ENCODE results near the gene VIPR2.
"Not testable (repeated sequence)": the region's sequence is repeated elsewhere in the genome, so short reads cannot be mapped to it uniquely, and the experiment has no call there.

The VIPR2 gene

DNA sequence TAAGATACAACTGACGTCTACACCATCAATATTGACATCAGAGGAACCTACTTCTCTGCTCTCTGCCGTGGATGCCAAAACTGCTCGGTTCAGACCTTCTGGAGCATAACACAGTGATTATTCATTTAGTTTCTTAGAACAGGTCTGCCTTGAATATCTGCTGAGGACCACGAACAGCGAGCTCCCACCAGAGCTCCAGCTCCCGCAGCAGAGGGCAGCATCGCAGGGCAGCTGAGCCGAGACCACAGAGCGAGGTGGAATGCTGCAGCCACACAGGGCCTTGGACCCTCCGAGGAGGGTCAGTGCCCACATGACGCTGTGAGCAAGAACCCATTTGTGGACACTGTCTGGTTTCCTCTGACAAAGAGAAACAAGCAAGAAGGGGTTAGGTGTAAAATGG is 6.8 kb downstream of the VIPR2 start:
- DNase-seq = no peak

DNA sequence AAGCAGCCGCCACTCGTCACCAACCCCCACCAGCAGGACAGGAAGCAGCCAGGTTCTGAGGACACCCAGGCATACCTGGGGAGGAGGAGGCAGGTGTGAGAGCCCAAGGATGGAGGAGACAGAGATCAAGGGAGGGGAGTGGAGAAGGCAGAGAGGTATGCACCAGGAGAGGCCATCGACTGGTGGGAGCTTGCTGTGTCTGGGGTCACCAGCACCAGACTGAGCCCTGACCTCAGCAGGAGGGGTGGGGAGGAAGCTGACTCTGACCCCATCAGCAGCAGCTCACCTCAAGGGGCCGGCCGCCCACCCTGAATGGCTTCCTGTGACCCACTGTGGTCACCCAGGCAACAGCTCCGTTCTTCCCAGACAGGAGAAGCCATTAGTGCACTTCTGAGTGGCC is 7.8 kb downstream of the VIPR2 start:
- DNase-seq = no peak

DNA sequence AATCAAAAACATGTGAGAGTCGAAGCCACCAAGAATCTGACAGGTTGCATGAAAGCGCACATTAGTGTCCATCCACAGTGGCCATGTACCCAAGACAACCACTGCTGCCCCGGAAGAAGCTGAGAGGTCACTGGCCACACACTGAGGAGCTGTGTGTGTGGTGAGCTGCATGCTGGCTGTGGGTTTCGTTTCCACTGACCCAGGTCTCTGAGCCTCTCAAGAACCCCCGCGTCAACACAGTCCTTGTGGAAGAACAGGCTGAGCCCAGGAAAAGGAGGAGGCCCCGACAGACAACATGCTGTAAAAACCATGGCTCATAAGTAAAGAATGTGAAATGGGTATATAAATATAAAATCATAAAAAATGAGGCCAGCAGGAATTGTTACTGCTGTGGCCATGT is 8.2 kb downstream of the VIPR2 start:
- no peak for DNase-seq

DNA sequence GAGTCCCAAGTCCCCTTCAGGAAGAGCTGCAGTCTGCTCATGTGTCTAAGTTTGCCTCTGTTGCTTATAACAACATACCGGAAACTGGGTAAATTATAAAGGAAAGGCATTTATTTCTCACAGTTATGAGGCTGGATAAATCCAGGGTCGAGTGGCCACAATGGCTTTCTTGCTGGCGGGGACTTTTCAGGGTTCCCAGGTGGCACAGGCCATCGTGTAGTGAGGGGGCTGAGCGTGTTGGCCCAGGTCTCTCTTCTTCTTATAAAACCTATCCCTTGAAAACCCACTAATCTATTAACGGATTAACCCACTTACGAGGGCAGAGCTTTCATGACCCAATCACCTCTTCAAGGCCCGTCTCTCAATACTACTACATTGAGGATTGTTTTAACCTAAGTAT is 8.7 kb downstream of the VIPR2 start:
- DNase-seq = no peak

DNA sequence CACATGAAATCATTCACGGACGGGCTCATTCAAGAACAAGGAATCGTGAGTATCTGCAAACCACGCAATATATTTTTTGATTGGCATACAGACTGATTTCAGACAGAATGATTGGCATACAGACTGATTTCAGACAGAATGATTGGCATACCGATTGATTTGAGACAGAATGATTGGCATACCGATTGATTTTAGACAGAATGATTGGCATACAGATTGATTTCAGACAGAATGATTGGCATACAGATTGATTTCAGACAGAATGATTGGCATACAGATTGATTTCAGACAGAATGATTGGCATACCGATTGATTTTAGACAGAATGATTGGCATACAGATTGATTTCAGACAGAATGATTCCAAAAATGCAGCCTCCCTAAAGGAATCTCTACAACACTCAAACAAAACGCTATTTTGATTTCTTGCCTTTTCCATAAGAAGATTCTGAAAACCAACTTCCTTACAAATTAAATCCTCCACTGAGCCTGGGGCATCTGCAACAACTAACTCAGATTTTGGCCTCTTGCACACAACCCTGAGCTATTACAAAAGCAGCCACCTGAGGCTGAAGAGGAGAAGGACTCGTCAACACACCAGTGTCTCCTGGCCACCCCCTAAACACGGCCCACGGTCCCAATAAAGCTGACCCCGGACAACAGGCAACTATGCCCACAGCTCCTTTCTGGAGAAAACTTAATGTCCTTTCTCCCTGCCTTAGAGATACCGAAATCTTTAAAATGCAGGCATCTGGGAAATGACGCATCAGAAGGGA is 11.8 kb downstream of the VIPR2 start:
- DNase-seq = not testable (repeated sequence)

DNA sequence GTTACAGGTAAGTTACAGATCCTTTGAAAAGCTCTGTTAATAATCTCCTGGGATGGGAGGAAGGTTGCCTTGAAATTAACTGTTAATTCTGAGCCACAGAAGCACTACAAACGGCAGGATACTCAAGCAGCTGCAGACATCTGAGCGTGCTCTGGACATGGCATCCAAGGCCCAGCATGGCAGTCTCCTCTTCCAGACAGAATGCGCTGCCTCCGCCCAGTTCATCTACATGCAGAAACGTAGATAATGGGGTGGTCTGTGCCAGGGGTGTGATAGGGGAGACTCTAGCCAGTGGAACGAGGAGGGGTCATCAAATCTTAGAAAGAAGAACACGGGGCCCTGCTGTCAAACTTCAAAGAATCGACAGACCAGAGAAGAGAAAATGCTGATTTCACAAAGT is 13.8 kb downstream of the VIPR2 start:
- DNase-seq = no peak

DNA sequence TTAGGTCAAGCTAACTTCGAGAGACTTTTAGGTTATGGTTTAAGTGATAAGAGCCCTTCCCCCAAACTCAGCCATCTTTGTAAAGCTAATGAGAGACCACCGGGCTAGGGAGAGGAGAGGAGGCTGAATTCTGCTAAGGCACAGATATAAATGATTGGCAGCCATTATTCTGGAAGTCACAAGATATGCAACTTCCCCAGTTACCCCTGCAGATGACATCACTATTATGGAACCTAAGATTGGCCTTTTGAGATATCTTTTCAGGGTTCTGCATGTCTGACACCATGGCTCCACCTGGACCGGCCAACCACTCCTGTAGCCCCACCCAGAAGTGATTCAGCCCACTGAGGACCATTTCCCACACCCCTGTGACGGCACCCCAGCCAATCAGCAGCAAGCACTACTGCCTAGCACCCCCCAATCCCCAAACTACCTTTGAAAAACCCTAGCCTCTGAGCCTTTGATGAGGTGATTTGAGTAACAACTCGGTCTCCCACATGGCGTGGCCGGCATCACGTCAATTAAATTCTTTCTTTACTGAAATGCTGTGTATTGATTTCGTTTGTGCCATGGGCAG is 14.4 kb downstream of the VIPR2 start:
- no peak for DNase-seq

DNA sequence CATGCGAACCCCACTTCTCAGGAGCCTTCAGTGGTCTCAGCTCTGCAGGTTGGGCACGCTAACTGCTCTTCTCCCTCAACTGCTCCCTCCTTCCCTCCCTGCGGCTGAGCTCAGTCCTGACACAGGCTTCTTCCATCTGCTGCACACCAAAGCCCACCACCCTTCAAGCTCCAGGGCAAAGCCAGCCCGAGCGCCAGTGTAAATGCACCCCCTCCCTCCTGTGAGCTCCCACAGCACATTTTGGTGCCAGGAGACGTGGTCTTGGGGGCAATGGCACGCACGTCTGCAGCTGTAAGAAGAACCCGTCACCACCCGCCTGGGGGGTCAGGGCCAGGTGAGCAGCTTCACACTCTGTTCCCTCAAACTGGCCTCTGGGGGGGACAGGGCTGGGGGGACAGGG is 15.9 kb downstream of the VIPR2 start:
- DNase-seq = no peak

DNA sequence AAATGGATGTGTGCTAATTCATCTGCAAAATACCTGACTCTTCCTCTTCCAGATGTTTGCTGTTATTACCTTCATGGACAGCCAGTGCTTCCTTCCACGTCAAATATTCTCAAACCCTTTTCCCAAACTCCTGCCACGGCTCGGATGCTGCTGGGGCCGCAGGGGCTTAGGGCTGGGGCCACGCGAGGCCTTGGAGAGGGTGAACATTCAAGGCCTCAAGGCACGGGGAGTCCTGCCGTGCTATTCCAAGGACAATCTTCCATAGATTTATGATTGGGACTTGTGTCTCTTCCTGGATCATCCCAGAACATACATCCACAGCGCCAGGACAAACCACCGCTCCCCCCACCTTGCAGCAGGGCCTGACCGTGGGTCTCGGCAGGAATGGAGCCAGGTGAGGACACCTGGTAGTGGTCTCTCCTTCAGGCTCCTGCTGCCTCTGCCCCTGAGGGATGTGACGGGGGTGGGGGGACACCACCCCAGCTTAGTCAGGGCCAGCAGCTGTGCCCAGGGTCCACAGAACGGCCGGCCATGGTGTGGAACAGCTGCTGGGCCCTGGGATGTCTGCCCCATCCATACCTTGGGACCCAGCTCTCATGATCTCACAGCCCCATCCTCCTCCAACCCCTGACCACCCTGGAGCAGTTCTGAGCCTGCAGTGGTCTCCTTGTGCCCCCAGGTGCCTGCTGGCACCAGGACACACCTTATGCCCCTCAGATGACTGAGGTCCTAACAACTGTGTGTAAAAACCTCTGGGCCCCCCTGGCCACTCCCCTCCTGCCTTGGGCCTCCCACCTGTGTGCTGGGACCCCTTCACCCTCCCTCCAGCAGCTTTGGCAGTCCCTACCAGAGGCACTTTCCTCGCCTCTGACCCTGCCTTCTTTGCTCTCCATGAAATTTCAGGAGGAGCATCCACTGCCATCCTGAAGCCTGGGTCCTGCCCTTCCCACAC is 16.7 kb downstream of the VIPR2 start:
- DNase-seq = no peak

DNA sequence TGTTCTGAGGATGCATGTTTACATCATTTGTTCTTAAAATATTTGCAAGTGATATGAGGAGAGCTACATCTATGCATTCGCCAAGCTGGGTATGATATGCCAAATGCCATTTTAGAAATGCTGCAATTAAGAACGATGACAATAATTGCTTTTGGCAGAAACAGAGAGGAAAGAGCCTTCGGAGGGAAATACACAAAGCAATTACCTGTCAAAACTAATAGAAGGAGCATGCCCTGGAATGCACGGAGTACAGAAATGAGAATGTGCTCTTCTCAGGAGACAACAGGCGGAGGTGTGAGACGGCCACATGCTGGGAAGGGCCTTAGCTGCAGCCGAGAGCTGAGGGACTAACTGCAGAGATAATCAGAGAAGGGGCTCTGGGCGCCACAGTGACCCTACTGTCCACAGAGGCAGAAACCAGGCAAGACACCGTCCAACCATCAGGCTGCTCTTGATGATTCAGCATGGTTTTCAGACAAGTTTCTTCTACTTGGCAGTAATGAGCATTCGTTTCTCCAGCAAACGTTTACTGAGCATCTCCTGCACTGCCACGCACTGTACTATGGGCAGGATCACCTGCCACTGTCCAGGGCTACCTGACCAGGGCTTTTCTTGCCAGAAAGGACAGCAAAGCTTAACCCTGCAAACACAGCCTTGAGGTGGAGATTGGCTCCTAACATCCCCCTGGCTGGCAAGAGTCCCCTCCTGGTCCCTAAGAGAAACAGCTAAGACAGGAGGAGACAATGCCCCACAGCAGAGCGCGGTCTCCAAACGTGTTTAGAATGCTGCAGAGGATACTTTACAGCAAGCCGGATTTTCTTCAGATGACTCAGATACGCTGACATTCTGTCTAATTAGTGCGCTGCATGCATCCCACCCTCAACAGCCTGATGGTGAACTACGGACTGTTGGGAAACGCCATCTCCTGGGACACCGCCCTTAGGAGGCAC is 18.1 kb downstream of the VIPR2 start:
- no peak for DNase-seq

DNA sequence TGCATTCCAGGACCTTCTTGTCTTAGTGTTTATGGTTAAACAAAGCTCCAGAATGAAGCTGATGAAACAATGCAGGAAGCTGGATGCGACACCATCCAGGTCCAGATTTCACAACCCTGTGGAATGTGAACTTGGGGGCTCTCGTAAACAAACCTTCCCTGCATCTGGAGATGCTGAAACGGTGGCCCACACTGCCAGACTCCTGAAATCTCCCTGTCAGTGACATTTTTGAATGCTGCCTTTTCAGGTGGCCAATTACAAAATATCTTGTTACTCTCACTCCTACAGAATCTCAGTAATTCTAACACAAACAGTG is 18.8 kb downstream of the VIPR2 start:
- no peak for DNase-seq

DNA sequence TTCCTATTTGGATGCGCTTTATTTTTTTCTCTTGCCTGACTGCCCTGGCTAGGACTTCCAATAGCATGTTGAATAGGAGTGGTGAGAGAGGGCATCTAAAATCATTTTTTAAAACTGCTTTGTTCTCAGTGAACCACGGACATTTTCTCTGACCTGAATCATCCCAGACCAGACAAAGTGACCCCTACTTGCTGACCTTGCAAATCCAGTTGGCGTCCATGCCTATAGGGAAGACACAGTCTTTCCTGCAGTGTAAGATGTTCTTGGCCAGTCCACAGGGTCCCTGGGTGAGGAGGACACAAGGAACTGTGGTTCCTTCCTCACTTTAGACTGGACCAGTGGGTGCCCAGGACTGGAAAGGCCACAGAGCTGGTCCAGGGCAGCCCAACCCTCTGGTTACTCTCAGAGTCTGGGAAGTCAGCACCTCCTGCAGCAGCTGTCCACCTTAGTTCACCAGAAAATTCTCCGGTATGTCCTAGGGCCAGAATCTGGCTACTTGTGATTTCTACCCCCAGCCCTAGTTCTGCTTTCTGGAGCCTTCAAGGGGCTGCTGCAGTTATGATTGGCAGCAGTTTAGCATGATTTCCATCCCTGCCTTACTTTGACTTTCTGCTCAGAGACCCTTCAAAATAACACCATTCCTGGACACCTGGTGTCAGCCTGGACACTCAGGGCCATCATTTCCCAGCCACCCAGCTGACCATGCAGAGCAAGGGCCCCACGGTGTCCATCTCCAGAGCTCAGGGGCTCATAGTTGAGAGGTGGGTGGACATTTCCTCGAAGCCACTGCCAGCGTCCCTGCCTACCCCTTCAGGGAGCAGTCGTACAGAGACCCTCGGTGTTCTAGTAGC is 19.3 kb downstream of the VIPR2 start:
- no peak for DNase-seq

DNA sequence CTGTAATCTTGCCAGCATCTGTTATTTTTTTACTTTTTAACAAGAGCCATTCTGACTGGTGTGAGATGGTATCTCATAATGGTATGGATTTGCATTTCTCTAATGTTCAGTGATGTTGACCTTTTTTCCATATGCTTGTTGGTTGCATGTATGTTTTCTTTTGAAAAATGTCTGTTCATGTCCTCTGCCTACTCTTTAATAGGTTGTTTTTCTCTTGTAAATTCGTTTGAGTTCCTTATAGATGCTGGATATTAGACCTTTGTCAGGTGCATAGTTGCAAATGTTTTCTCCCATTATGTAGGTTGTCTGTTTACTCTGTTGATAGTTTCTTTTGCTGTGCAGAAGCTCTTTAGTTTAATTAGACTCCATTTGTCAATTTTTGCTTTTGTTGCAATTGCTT is 20.9 kb downstream of the VIPR2 start:
- DNase-seq = not testable (repeated sequence)

DNA sequence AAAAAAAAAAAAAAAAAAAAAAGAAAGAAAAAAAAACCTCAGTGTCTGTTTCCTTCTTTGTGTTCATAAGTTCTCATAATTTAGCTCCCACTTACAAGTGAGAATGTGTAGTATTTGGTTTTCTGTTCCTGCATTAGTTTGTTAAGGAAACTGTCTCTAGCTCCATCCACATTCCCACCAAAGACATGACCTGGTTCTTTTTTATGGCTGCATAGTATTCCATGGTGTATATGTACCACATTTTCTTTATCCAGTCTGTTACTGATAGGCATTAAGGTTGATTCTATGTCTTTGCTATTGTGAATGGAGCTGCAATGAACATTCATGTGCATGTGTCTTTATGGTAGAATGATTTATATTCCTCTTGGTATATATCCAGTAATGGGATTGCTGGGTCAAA is 21.4 kb downstream of the VIPR2 start:
- not testable (repeated sequence) for DNase-seq

DNA sequence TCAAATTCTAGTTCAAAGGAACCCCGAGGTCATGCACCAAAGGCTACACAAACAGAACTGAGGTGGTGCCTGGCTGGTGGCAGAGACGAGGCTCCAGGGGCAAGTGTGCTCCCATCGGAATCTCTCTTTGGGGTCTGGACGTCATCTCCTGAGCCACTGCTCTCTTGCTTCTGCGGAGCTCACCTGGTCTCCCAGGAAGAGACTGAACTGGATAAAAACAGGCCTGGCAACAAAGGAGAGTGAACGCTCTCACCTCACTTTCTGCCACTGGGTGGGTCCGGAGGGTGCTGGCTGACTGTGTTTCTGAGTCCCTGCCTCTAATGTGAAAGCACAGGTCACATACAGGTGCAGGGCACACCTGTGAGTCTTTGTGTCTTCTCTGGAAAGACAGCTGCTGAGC is 22.4 kb downstream of the VIPR2 start:
- DNase-seq = no peak

DNA sequence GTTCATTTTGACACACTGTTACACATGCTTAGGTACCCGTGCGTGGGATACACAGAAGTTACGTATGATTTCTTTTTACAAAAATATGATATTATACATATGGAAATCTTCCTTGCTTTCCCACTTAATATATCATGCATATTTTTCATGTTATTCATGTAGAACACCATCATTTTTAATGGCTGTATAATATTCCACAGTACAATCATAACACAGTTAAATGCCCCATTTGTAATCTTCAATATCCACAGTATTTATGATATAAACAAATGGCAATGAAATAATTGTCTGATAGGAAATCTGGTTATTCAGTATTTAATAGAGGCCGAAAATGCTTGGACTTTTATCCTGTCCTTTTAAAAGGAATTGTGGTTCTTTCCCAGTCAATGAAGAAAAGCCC is 23.2 kb downstream of the VIPR2 start:
- no peak for DNase-seq

DNA sequence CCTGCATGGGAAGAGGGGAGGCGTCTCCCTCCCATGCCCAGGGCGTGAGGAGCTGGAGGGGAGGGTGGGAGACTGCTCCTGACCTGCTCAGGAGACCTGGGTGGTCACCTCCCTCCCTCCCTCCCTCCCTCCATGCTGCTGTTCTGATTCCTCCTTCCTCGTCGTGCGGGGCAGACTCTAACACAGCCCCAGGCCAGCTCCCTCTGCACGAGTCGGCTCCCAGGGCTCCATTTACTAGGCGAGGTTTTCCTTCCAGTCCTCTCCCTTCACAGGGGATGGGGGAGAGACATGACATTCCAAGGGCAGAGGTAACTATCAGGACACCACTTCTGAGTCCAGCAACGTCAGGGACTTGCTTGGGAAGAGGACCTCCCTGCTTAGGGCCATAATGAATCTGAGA is 23.6 kb downstream of the VIPR2 start:
- DNase-seq = no peak

DNA sequence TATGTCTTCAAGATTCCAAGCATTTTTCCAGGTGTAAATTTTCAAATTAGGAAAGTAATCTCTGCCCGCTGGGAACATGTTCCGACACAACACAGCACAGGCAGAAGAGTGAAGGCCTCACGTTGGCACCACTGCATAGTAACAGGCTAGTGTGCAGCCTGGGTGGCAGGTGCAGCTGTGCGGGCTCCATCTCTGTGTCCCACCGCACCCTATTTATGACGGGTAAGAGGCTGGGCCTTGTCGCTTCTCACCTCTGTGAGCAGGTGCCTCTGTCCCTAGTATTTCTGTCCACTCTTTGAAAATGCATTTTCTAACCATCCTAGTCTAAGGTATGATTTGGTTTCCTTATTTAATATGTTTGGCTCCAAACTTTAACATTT is 24.1 kb downstream of the VIPR2 start:
- DNase-seq = no peak

DNA sequence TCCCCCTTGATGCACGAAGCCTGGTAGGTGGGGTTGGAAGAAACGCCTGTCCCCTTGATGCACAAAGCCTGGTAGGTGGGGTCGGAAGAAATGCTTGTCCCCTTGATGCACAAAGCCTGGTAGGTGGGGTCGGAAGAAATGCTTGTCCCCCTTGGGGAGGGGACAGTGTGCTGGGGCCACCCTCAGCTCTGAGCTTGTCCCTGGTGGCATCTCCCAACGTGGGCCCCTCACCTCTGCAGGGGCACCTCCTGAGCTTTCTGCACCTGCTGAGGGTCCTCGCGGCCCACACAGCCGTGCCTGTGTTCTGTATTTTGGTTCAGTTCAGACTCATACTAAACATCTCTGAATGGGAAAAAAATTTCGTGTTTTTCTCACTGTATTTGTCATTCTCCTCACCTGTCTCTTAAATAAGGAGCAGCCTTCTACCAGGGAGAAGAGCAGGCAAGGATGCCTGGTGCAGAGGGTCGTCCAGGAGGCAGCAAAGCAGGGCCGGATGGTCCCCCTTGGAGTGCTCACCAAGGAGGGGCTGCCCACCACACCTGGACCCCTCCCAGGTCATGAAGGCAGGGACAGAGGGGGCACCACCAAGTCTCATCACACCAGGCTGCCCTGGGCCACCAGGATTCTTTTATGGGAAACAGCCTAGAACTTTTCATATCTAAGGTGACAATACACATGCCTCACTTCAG is 24.7 kb downstream of the VIPR2 start:
- no peak for DNase-seq

DNA sequence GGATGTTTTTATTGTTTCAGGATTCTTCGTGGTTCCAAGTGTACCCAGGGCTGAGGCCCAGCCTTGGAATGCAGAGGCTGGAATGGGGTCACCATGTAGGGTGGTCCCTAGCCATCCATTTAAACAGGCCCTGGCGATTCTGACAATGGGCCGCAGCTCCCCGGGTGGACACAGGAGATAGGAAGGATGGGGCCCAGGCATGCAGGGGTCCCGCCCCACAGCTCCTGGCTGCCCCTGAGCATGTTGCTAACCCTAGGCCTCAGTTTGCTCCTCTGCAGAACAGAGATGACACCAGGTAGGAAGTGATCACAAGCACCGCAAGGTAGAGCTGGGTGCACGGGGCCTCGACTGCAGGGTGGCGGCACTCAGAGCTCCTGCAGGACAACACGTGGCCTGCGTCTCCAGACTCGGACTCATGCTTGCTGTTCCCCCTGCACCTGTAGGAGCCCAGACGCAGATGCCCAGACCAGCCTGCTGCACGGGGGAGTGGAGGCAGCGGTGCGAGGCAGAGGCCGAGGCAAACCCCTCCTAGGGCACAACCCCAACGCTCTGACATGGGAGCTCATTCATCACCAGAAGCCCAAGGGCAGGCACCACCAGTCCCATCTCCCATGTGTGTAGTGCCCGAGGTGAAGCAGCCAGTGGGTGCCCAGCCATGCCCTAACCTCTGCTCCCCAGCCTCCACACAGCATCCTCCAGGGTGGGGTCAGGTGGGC is 25.5 kb downstream of the VIPR2 start:
- DNase-seq = no peak

DNA sequence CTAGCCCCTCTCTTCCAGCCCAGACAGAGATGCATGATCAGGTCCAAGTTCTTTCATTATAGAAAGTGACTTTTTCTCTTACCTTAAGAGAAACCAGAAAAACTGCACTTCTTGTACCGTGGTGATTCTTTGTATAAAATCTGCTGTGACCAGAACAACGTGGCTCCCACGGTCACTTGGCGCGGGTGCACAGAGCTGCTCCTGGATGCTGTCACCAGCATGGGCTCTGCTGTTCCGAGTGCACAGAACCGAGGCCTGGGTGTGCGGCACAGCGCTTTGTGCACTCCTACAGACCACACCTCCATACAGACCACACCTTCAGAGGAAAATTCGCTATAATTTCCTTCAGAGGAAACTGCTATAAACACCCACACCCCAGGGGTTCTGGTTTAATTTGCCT is 26.0 kb downstream of the VIPR2 start:
- DNase-seq = no peak

Data from NCI-H1048 (cell line).